ENCODE measurements around the gene RMC1.
A peak's percentile ranks its signal among the peaks of the same experiment; 100 is the strongest.

The RMC1 gene

GRCh38 chr18:23547306-23547705 lies 44.0 kb downstream of the RMC1 start:
- no peak overlapping the region for H2AK5ac ChIP-seq (ENCODE audit: low read length)
- no peak overlapping the region for H2BK12ac ChIP-seq (ENCODE audit: low read length)
- no peak overlapping the region for H3K4me3 ChIP-seq (ENCODE audit: low read depth, low read length)
- H3K36me3 ChIP-seq (ENCODE audit: control insufficient read depth in 1 of 2, insufficient read depth in 2 of 2, low read length in 2 of 2) = peaks cover 22 to 37% of the 10 kb centered on the region in 2 experiments
- no peak overlapping the region for H3K23ac ChIP-seq (ENCODE audit: low read length)
- H4K8ac ChIP-seq (ENCODE audit: low read depth, low read length) = no peak overlapping the region
- no peak overlapping the region for H3K14ac ChIP-seq (ENCODE audit: low read length)
- H4K12ac ChIP-seq (ENCODE audit: low read depth, low read length) = no peak overlapping the region
- DNase-seq = peak; percentile 80 to 86
- no peaks in the 10 kb centered on the region for H3K79me1 ChIP-seq (ENCODE audit: low read length)
- H3K18ac ChIP-seq (ENCODE audit: low read length) = no peak overlapping the region
- H3K4ac ChIP-seq (ENCODE audit: low read depth, low read length) = no peak overlapping the region
- no CpG with 5 or more reads among the region's 3 CpGs for WGBS (ENCODE audit: extremely low coverage, insufficient coverage, insufficient read length)
- no peak overlapping the region for H2AFZ ChIP-seq (ENCODE audit: insufficient read depth, low read length, poor library complexity)
- H3K9me3 ChIP-seq (ENCODE audit: insufficient read depth, low read depth, low read length) = peaks cover 1% of the 10 kb centered on the region
- H4K91ac ChIP-seq (ENCODE audit: low read depth, low read length) = no peak overlapping the region
- no peak overlapping the region for H3K27ac ChIP-seq (ENCODE audit: low read depth, low read length)
- H2BK5ac ChIP-seq (ENCODE audit: low read depth, low read length, poor library complexity) = no peak overlapping the region
- H3K4me1 ChIP-seq (ENCODE audit: control insufficient read depth in 1 of 2, insufficient read depth in 2 of 2, low read length in 2 of 2) = no peaks in the 10 kb centered on the region
- H3K4me2 ChIP-seq (ENCODE audit: low read length) = no peak overlapping the region
- no peak overlapping the region for H2BK120ac ChIP-seq (ENCODE audit: insufficient read depth, low read length, poor library complexity)
- no peak overlapping the region for H3K9ac ChIP-seq (ENCODE audit: low read length)
- H3K79me2 ChIP-seq (ENCODE audit: control insufficient read depth, insufficient read depth, low read length, poor library complexity) = no peaks in the 10 kb centered on the region
- no peaks in the 10 kb centered on the region for H3K27me3 ChIP-seq (ENCODE audit: insufficient read depth, low read length)

DNA sequence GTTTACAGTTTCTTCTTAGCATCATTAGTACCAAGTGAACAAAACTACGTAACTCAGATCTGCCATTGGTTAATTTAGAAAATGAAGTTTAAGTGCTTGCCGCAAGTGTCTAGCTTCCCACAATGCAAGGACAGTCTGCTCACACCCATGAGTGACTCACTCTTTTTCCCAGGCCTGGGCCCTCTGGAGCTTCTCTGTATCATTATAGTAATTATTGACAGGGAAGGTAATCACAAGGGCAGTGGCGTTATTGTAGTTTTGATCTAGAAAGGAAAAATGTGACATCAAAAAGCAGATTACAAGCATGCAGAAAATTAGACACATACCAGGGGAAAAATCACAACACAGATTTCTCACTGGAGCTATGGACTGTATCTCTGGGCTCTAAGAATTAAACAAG lies 44.5 kb downstream of the RMC1 start:
- H2AK5ac ChIP-seq (ENCODE audit: low read length) = no peak overlapping the region

GRCh38 chr18:23548275-23548674 lies 45.0 kb downstream of the RMC1 start:
- Histone ChIP-seq H2BK5ac (ENCODE audit: low read depth, low read length, poor library complexity) (no peak overlapping the region), H4K8ac (ENCODE audit: low read depth, low read length) (no peak overlapping the region), H2BK120ac (ENCODE audit: insufficient read depth, low read length, poor library complexity) (no peak overlapping the region), H3K4me3 (ENCODE audit: low read depth, low read length) (no peak overlapping the region), H3K4me1 (ENCODE audit: control insufficient read depth in 1 of 2, insufficient read depth in 2 of 2, low read length in 2 of 2) (no peaks in the 10 kb centered on the region), H3K9me3 (ENCODE audit: insufficient read depth, low read depth, low read length) (peaks cover 8% of the 10 kb centered on the region), H3K23ac (ENCODE audit: low read length) (no peak overlapping the region), H2BK12ac (ENCODE audit: low read length) (no peak overlapping the region), H3K36me3 (ENCODE audit: control insufficient read depth in 1 of 2, insufficient read depth in 2 of 2, low read length in 2 of 2) (peaks cover 30 to 38% of the 10 kb centered on the region in 2 experiments), H3K27ac (ENCODE audit: low read depth, low read length) (no peak overlapping the region), H2AFZ (ENCODE audit: insufficient read depth, low read length, poor library complexity) (no peak overlapping the region), H3K4me2 (ENCODE audit: low read length) (no peak overlapping the region), H4K12ac (ENCODE audit: low read depth, low read length) (no peak overlapping the region), H3K9ac (ENCODE audit: low read length) (no peak overlapping the region), H3K79me1 (ENCODE audit: low read length) (no peaks in the 10 kb centered on the region), H2AK5ac (ENCODE audit: low read length) (no peak overlapping the region), H3K79me2 (ENCODE audit: control insufficient read depth, insufficient read depth, low read length, poor library complexity) (no peaks in the 10 kb centered on the region), H3K4ac (ENCODE audit: low read depth, low read length) (no peak overlapping the region), H3K14ac (ENCODE audit: low read length) (no peak overlapping the region), H4K91ac (ENCODE audit: low read depth, low read length) (no peak overlapping the region), H3K27me3 (ENCODE audit: insufficient read depth, low read length) (no peaks in the 10 kb centered on the region), H3K18ac (ENCODE audit: low read length) (no peak overlapping the region)
- DNase-seq = no peak
- WGBS (ENCODE audit: extremely low coverage, insufficient coverage, insufficient read length) = no CpG with 5 or more reads among the region's 2 CpGs

More for the DNA sequence above, 44.5 kb downstream of the RMC1 start:
- H3K4me1 ChIP-seq (ENCODE audit: control insufficient read depth in 1 of 2, insufficient read depth in 2 of 2, low read length in 2 of 2) = no peaks in the 10 kb centered on the region
- H3K36me3 ChIP-seq (ENCODE audit: control insufficient read depth in 1 of 2, insufficient read depth in 2 of 2, low read length in 2 of 2) = peaks cover 28 to 37% of the 10 kb centered on the region in 2 experiments
- H2BK12ac ChIP-seq (ENCODE audit: low read length) = no peak overlapping the region
- H4K91ac ChIP-seq (ENCODE audit: low read depth, low read length) = no peak overlapping the region
- no peak overlapping the region for H4K8ac ChIP-seq (ENCODE audit: low read depth, low read length)
- H3K27ac ChIP-seq (ENCODE audit: low read depth, low read length) = no peak overlapping the region
- no peak overlapping the region for H3K9ac ChIP-seq (ENCODE audit: low read length)
- peaks cover 6% of the 10 kb centered on the region for H3K9me3 ChIP-seq (ENCODE audit: insufficient read depth, low read depth, low read length)
- peak; percentile 48 to 66 for DNase-seq
- no peak overlapping the region for H3K4me3 ChIP-seq (ENCODE audit: low read depth, low read length)
- H3K18ac ChIP-seq (ENCODE audit: low read length) = no peak overlapping the region
- H3K27me3 ChIP-seq (ENCODE audit: insufficient read depth, low read length) = no peaks in the 10 kb centered on the region
- no peak overlapping the region for H2AFZ ChIP-seq (ENCODE audit: insufficient read depth, low read length, poor library complexity)
- no peak overlapping the region for H3K14ac ChIP-seq (ENCODE audit: low read length)
- no peak overlapping the region for H4K12ac ChIP-seq (ENCODE audit: low read depth, low read length)
- no peak overlapping the region for H2BK5ac ChIP-seq (ENCODE audit: low read depth, low read length, poor library complexity)
- H3K79me2 ChIP-seq (ENCODE audit: control insufficient read depth, insufficient read depth, low read length, poor library complexity) = no peaks in the 10 kb centered on the region
- no peak overlapping the region for H3K4ac ChIP-seq (ENCODE audit: low read depth, low read length)
- WGBS (ENCODE audit: extremely low coverage, insufficient coverage, insufficient read length) = no CpG with 5 or more reads among the region's 3 CpGs
- no peak overlapping the region for H3K23ac ChIP-seq (ENCODE audit: low read length)
- H3K79me1 ChIP-seq (ENCODE audit: low read length) = no peaks in the 10 kb centered on the region
- H3K4me2 ChIP-seq (ENCODE audit: low read length) = no peak overlapping the region
- no peak overlapping the region for H2BK120ac ChIP-seq (ENCODE audit: insufficient read depth, low read length, poor library complexity)

DNA sequence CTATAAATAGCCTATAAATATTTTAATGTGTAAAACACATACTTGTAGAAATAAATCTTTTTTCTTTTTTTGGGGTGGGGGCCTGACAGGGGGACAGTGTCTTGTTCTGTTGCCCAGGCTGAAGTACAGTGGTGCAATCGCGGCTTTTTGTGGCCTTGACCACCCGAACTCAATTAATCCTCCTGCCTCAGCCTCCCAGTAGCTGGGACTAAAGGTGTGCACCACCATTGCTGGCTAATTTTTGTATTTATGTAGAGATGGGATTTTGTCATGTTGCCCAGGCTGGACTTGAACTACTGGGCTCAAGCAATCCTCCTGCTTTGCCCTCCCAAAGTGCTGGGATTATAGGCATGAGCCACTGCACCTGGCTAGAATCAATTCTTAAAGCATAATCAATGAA lies 45.4 kb downstream of the RMC1 start:
- no CpG with 5 or more reads among the region's 3 CpGs for WGBS (ENCODE audit: extremely low coverage, insufficient coverage, insufficient read length)
- H3K9me3 ChIP-seq (ENCODE audit: insufficient read depth, low read depth, low read length) = peaks cover 8% of the 10 kb centered on the region
- no peak for DNase-seq
- H2BK12ac ChIP-seq (ENCODE audit: low read length) = no peak overlapping the region
- H3K4me2 ChIP-seq (ENCODE audit: low read length) = no peak overlapping the region
- no peaks in the 10 kb centered on the region for H3K27me3 ChIP-seq (ENCODE audit: insufficient read depth, low read length)
- no peaks in the 10 kb centered on the region for H3K4me1 ChIP-seq (ENCODE audit: control insufficient read depth in 1 of 2, insufficient read depth in 2 of 2, low read length in 2 of 2)
- H2BK120ac ChIP-seq (ENCODE audit: insufficient read depth, low read length, poor library complexity) = no peak overlapping the region
- no peak overlapping the region for H3K23ac ChIP-seq (ENCODE audit: low read length)
- H4K91ac ChIP-seq (ENCODE audit: low read depth, low read length) = no peak overlapping the region
- H2BK5ac ChIP-seq (ENCODE audit: low read depth, low read length, poor library complexity) = no peak overlapping the region
- no peaks in the 10 kb centered on the region for H3K79me2 ChIP-seq (ENCODE audit: control insufficient read depth, insufficient read depth, low read length, poor library complexity)
- H3K9ac ChIP-seq (ENCODE audit: low read length) = no peak overlapping the region
- H4K12ac ChIP-seq (ENCODE audit: low read depth, low read length) = no peak overlapping the region
- no peak overlapping the region for H4K8ac ChIP-seq (ENCODE audit: low read depth, low read length)
- H3K14ac ChIP-seq (ENCODE audit: low read length) = no peak overlapping the region
- H3K79me1 ChIP-seq (ENCODE audit: low read length) = no peaks in the 10 kb centered on the region
- no peak overlapping the region for H3K4ac ChIP-seq (ENCODE audit: low read depth, low read length)
- no peak overlapping the region for H3K4me3 ChIP-seq (ENCODE audit: low read depth, low read length)
- no peak overlapping the region for H2AK5ac ChIP-seq (ENCODE audit: low read length)
- H3K27ac ChIP-seq (ENCODE audit: low read depth, low read length) = no peak overlapping the region
- H3K36me3 ChIP-seq (ENCODE audit: control insufficient read depth in 1 of 2, insufficient read depth in 2 of 2, low read length in 2 of 2) = peaks cover 31 to 40% of the 10 kb centered on the region in 2 experiments
- no peak overlapping the region for H2AFZ ChIP-seq (ENCODE audit: insufficient read depth, low read length, poor library complexity)
- no peak overlapping the region for H3K18ac ChIP-seq (ENCODE audit: low read length)
